Astrocyte (in vitro differentiated cells and primary cell): Measurements from ENCODE around the gene RNF212. TPM values are rescaled to one million over a fixed set of nuclear protein-coding genes. Genes with fewer than 3 reads are reported as not detected.

ENCODE experiments used
- DNase-seq: peaks from one replicate; pipeline ENCODE4 v3.0.0-alpha.2; 2010; ENCODE audit warnings: low read depth
- FAIRE-seq: peaks from 2 replicates; lab custom pipeline; 2011; peaks lifted over from hg19 to GRCh38; lab: Jason Lieb, UNC
- H2AFZ ChIP-seq: 2 replicates; pipeline ENCODE4 v1.6.0; 2012; ENCODE audit warnings: low read depth, low read length, inconsistent platforms
- H3K27ac ChIP-seq: 2 replicates; pipeline ENCODE4 v1.5.1; 2011; ENCODE audit warnings: low read depth, low read length, inconsistent platforms
- H3K27me3 ChIP-seq: 2 replicates; pipeline ENCODE4 v1.6.0; 2011; ENCODE audit warnings: low read length, inconsistent platforms; ENCODE audit not compliant: insufficient read depth
- H3K36me3 ChIP-seq: 2 replicates; pipeline ENCODE4 v1.5.1; 2011; ENCODE audit warnings: low read length, inconsistent platforms; ENCODE audit not compliant: insufficient read depth
- H3K4me1 ChIP-seq: 2 replicates; pipeline ENCODE4 v1.5.1; 2011; ENCODE audit warnings: low read length, inconsistent platforms; ENCODE audit not compliant: insufficient read depth
- H3K4me2 ChIP-seq: 2 replicates; pipeline ENCODE4 v1.6.0; 2012; ENCODE audit warnings: low read length, inconsistent platforms
- H3K4me3 ChIP-seq: 2 replicates; pipeline ENCODE4 v1.5.1; 2011; ENCODE audit warnings: low read depth, mild to moderate bottlenecking, low read length, inconsistent platforms; ENCODE audit not compliant: insufficient read depth
- H3K79me2 ChIP-seq: 2 replicates; pipeline ENCODE4 v1.6.0; 2012; ENCODE audit warnings: mild to moderate bottlenecking, low read length, inconsistent platforms; ENCODE audit not compliant: insufficient read depth
- H3K9ac ChIP-seq: 2 replicates; pipeline ENCODE4 v1.6.0; 2012; ENCODE audit warnings: mild to moderate bottlenecking, low read length, inconsistent platforms
- H3K9me3 ChIP-seq: 2 replicates; pipeline ENCODE4 v1.5.1; 2012; ENCODE audit warnings: low read depth, mild to moderate bottlenecking, low read length, inconsistent platforms; ENCODE audit not compliant: insufficient read depth
- H4K20me1 ChIP-seq: 2 replicates; pipeline ENCODE4 v1.6.0; 2012; ENCODE audit warnings: low read length, inconsistent platforms; ENCODE audit not compliant: insufficient read depth
- H3K27ac Mint-ChIP-seq: one replicate; pipeline ENCODE4 v1.8.0; 2021; ENCODE audit warnings: mild to moderate bottlenecking, mixed read lengths; ENCODE audit not compliant: unreplicated experiment
- H3K27me3 Mint-ChIP-seq: one replicate; pipeline ENCODE4 v1.8.0; 2021; ENCODE audit warnings: low read depth, mixed read lengths; ENCODE audit not compliant: unreplicated experiment
- H3K36me3 Mint-ChIP-seq: one replicate; pipeline ENCODE4 v1.8.0; 2021; ENCODE audit warnings: low read depth, mixed read lengths; ENCODE audit not compliant: unreplicated experiment
- H3K4me1 Mint-ChIP-seq: one replicate; pipeline ENCODE4 v1.8.0; 2021; ENCODE audit warnings: low read depth, mixed read lengths; ENCODE audit not compliant: unreplicated experiment
- H3K4me3 Mint-ChIP-seq: one replicate; pipeline ENCODE4 v1.8.0; 2021; ENCODE audit warnings: mild to moderate bottlenecking, moderate library complexity, mixed read lengths; ENCODE audit not compliant: unreplicated experiment
- H3K9me3 Mint-ChIP-seq: one replicate; pipeline ENCODE4 v1.8.0; 2021; ENCODE audit warnings: mild to moderate bottlenecking, mixed read lengths; ENCODE audit not compliant: unreplicated experiment
- EZH2 ChIP-seq: IDR thresholded peaks from 2 replicates; pipeline ENCODE4 v1.6.1; 2012; ENCODE audit warnings: mild to moderate bottlenecking, low read length, inconsistent platforms; ENCODE audit not compliant: insufficient read depth
- total RNA-seq: library from RNA; stranded (reverse); gene quantifications from 2 replicates; pipeline ENCODE4 v1.2.1, GENCODE V29; 2021
- TF ChIP-seq, protein P1 (sequence below): IDR thresholded peaks from 2 replicates; pipeline ENCODE4 v1.5.1; 2011; ENCODE audit warnings: low read depth, mild to moderate bottlenecking, inconsistent platforms, low read length, moderate library complexity; ENCODE audit not compliant: insufficient read depth

Gene RNF212
- total RNA-seq, 1 donor from 2014 or later, result 2.2 TPM

DNA sequence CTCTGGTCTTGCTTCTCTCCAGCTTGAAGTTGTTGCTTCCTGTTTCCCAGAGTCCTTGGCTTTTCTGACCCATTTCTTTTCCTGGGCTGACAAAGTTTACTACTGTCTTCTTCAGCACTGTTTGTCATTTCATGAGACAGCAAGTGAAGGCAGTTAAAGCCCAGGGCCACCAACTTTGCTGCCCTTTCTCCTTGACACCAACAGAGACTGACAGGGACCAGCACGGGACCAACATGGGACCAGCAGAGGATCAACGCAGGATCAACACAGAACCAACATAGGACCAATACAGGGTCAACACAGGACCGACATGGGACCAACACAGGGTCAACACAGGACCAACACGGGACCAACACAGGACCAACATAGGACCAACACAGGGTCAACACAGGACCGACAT, 34.9 kb downstream of the RNF212 start:
- Histone ChIP-seq H3K9me3 (no peaks in the 10 kb centered on the region), H3K27me3 (no peaks in the 10 kb centered on the region), H3K4me2 (no peak overlapping the region), H3K36me3 (no peaks in the 10 kb centered on the region), H3K4me1 (peaks cover 6% of the 10 kb centered on the region), H3K27ac (no peak overlapping the region), H4K20me1 (no peaks in the 10 kb centered on the region), H3K79me2 (no peaks in the 10 kb centered on the region), H3K9ac (no peak overlapping the region), H3K4me3 (no peak overlapping the region), H2AFZ (no peak overlapping the region)
- DNase-seq (no peak), FAIRE-seq (no peak)
- Mint-ChIP-seq H3K27ac (no peak overlapping the region), H3K4me3 (no peak overlapping the region), H3K9me3 (peaks cover 5% of the 10 kb centered on the region), H3K27me3 (peaks cover 48% of the 10 kb centered on the region), H3K36me3 (peaks cover 5% of the 10 kb centered on the region), H3K4me1 (peaks cover 9% of the 10 kb centered on the region)
- TF ChIP-seq EZH2, result no peak
- TF ChIP-seq, protein P1, sequence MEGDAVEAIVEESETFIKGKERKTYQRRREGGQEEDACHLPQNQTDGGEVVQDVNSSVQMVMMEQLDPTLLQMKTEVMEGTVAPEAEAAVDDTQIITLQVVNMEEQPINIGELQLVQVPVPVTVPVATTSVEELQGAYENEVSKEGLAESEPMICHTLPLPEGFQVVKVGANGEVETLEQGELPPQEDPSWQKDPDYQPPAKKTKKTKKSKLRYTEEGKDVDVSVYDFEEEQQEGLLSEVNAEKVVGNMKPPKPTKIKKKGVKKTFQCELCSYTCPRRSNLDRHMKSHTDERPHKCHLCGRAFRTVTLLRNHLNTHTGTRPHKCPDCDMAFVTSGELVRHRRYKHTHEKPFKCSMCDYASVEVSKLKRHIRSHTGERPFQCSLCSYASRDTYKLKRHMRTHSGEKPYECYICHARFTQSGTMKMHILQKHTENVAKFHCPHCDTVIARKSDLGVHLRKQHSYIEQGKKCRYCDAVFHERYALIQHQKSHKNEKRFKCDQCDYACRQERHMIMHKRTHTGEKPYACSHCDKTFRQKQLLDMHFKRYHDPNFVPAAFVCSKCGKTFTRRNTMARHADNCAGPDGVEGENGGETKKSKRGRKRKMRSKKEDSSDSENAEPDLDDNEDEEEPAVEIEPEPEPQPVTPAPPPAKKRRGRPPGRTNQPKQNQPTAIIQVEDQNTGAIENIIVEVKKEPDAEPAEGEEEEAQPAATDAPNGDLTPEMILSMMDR, result no peak

DNA sequence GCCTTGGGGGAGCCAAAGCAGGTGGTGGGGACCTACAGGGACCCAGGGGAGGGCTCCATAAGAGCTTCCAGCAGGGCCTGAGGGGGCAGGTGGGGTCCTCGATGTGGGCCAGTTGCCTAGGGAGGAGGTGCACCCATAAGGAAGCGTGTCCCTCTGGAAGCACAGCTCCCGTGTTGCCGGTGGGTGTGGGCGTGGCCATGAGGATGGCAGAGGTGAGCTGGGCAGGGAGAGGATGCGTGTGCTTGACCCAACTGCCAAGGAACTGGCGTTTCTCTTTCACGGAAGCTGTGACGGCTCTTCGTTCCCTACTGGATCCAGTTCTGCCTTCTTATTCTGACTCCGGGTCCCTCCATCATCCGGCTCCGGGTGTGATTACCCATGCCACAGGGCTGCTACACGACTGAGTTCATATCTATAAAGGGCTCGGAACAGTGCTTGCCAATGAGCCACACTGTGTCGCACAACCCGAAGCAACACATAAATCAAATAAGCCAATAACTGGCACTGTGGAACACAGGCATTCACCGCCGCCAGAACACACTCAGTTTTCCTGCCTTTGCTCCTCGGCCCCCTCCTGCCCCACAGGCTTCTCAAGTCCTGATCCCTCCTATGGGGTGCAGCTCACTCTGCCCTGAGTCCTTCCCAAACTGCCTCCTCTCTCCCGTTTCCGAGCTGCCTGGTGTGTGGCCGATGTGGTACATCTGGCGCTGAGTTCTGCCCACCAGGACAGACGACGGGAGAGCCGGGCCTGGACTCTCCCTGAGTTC, 35.5 kb downstream of the RNF212 start:
- Mint-ChIP-seq H3K4me3 (no peak overlapping the region), H3K27ac (no peak overlapping the region), H3K36me3 (peaks cover 2% of the 10 kb centered on the region), H3K9me3 (peaks cover 5% of the 10 kb centered on the region), H3K4me1 (peaks cover 9% of the 10 kb centered on the region), H3K27me3 (peaks cover 47% of the 10 kb centered on the region)
- no peaks in the 10 kb centered on the region for H3K27me3 ChIP-seq
- H3K4me1 ChIP-seq, result peaks cover 6% of the 10 kb centered on the region
- H3K4me2 ChIP-seq, result no peak overlapping the region
- DNase-seq (no peak), FAIRE-seq (no peak)
- H2AFZ ChIP-seq, result no peak overlapping the region
- no peaks in the 10 kb centered on the region for H4K20me1 ChIP-seq
- TF ChIP-seq EZH2, result no peak
- TF ChIP-seq, protein P1, result no peak
- no peak overlapping the region for H3K4me3 ChIP-seq
- no peaks in the 10 kb centered on the region for H3K9me3 ChIP-seq
- H3K9ac ChIP-seq, result no peak overlapping the region
- no peaks in the 10 kb centered on the region for H3K79me2 ChIP-seq
- H3K27ac ChIP-seq, result no peak overlapping the region
- no peaks in the 10 kb centered on the region for H3K36me3 ChIP-seq
